GM18498 (cell line): ENCODE measurements around the gene XKRX.

ENCODE experiments used
- ATAC-seq: cut with Tn5 transposase; IDR thresholded peaks from one replicate; pipeline ENCODE4 v1.9.1; 2021; ENCODE audit warnings: mild to moderate bottlenecking, moderate library complexity; ENCODE audit not compliant: unreplicated experiment

The XKRX gene

DNA sequence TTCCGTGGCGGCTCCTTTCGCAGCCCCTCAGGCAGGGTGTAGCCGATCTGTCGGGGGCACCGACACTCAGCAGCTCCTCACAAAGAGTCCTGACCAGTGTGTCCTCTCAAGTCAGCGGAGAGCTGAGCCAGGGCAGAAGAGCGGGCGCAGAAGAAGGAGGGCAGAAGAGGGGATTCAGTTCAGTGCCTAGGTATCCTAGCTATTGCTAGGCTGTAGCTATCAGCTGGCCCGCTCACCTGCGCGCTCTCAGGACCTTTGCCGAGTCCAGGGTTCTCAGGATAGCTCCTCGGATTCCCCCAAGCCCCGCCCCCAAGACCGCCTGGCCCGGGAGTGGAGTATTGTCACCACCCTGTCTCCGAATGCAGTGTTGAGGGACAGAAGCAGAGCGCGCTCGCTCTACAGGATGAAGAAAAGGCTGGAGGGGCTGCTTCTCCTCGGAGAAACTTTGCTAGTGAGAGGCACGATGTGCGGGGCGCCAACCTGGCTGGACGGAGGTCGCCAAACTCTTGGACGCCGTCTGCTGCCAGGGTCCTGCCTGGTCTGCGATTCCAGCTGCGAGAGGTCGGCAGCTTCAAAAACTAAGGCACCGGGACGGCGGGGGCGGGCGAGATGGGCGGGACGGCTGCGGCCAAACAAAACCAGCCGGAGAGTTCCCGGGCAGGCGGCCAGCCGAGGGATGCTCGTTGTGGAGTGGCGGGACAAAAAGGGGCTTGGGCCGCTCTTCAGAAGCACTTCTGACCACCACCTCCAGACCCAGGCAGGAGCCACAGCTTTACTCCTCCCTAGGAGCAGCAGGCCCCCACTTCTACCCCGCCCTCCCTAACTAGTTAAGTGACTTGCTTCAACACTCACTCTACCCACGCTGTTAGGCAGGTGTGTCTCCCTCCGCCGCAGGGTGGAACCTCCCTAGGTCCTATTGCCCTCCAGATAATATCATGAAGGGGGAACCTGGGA is at the start of gene XKRX:
Gene XKRX, minus strand, starts transcription at position 258 of the 954 bp plus-strand sequence. CDS start 613 bp downstream, outside the sequence.
- peak; percentile 74 for ATAC-seq

DNA sequence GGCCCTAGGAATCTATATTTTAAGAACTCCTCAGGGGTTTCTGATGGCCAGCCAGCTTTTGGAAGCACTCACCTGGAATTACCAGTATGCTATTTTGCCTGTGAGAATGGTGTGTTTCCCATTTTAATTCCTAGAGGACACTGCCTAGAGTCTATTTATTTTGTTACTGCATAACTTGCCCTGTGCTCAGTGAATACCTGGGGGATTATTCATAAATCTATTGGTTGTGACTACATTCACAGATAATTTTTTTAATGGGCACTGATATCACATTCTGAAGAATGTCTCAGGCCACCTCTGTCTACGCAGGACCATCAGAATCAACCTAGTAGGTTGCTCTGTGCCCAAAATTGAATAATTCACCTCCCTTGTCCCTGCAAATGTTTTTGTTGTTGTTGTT is 47.5 kb upstream of the XKRX start:
- ATAC-seq = no peak

DNA sequence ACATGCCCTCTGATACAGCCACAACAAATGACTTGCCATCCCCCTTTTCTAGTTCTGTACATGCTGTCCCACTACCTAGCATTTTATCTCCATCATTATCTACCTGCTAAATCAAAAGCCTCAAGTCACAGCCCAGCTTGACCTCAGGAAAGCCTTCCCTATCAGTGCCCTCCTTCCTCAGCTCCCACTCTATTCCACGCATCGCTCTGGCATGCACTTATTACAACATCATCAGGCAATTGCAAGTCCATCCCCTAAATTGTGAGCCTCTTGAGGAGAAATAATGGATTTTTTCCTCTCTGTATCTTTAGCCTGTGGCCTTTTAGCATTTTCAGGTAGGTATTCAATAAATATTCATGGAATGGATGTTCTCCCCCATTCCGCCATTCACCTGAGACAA is 46.5 kb upstream of the XKRX start:
- ATAC-seq = no peak

DNA sequence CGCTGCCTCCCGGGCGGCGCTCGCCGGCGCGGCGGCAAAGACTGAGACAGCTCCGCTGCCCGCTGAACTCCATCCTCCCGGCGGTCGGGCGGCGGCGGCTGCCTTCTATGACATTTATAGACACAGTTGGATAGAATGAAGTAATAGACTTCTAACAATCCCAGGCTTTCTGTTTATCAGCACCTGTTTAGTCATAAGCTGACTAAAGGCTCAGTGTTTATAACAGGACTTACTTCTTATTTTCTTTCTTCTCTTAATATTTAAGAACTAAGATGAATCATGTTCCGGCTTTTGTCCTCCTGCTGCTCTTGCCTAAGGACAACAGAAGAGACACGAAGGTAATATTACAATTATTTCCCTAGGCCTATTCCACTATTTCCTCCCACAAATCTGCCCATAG is 44.7 kb upstream of the XKRX start:
- ATAC-seq = no peak

DNA sequence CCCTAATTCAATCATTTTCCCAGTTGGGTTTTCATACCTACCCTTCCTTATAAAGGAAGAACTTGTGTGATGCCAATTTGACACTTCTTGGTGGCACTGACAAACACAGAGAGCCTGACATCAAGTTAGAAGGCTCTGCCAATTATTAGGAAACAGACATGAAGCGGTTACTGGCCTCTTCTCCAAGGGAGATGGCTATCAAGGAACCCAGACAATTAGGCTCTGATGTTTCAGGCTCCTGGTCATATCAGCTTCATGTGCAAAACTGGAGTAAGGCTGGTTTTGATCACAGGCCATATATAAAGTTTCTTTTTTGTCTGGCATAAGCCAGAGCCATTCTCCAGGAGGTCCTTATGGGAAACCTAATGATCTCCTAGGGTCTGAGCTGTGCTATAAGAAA is 41.2 kb upstream of the XKRX start:
- no peak for ATAC-seq

DNA sequence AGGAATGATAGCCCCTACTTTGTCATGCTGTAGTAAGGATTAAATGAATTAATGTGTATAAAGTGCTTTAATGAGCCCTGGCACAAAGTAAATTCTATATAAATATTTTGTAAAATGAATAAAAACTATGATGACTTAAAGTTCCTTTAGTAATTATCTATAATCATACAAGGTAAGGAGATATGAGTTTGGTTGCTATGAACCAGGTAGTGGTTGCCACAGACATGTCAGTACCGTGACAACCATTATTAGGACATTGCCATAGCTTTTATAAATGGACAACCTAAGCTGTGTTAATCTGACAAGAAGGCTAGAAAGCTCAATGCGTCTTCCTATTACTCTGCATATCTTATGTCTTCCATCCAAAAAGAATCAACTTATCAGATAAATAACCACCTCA is 40.7 kb upstream of the XKRX start, which contains the start of gene ARL13A:
Gene ARL13A, plus strand, starts transcription at position 301 of the 400 bp plus-strand sequence. CDS start 3,982 bp downstream, outside the sequence.
- no peak for ATAC-seq

DNA sequence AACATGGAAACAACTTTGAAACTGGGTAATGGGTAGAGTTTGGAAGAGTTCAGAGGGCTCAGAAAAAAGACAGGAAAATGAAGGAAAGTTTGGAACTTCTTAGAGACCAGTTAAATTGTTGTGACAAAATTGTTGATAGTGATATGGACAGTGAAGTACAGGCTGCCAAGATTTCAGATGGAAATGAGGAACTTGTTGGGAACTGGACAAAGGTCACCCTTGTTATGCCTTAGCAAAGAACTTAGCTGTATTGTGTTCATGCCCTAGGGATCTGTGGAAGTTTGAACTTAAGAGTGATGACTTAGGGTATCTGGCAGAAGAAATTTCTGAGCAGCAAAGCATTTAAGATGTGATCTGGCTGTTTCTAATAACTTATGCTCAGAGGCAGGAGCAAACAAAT is 35.6 kb upstream of the XKRX start:
- no peak for ATAC-seq

DNA sequence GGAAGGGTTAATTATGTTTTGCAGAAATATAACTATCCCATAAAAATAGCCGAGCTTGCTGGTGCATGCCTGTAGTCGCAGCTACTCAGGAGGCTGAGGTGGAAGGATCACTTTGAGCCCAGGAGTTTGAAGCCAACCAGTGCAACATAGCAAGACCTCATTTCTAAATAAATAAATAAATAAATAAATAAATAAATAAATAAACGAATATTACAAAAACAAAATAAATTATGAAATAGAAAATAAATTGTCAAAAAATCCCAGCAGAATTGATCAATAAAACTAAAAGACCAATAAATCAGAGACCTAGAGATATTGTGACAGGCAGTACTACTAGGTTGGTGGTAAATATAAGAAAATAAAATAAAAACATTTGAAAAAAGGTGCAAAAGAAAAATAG is 34.1 kb upstream of the XKRX start:
- ATAC-seq = no peak

DNA sequence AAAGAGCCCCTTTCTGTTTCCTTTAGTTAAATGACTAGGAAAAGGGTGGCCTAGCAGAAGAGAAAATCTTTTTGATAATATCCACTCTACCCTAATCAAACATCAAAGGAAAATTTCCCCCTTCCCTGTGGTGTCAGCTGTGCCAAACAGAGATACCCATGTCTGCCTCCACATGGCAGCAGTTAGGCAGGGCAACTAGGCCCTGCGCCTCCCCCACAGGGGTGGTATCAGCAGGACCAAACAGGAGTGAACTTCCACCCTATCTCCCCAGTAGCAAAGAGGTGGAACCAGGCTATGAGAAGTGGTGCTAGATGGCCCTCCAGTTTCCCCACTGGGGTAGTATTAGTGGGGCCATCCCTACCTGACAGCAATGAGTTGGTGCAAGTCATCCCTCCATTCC is 19.8 kb upstream of the XKRX start:
- no peak for ATAC-seq

DNA sequence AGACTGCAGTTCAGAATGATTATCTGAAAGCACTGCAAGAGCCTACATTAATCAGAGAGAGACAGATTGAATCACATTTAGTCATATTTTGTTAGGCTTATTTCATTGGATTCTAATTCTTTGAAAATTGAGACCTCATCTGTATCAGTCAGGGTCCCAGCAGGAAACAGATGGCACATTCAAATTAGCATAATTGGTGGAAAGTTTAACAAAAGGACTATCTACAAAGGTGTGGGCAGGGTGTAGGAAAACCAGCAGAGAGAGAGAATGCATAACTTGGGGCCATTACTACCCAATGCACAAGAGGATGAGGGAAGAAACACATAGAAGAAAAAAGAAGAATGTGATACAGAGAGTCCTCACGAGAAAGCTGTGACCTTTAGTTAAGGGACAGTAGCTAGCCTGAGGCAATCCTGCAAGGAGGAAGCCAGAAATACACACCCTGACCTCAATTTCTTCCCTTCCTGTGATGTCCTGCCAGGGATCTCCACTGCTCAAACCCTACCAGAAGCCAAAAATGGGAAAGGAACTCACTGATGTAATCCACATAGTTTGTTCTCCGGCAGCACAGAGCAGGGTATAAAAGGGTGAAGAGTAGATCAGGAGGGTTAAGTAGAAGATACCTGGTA is 17.7 kb upstream of the XKRX start:
- no peak for ATAC-seq

DNA sequence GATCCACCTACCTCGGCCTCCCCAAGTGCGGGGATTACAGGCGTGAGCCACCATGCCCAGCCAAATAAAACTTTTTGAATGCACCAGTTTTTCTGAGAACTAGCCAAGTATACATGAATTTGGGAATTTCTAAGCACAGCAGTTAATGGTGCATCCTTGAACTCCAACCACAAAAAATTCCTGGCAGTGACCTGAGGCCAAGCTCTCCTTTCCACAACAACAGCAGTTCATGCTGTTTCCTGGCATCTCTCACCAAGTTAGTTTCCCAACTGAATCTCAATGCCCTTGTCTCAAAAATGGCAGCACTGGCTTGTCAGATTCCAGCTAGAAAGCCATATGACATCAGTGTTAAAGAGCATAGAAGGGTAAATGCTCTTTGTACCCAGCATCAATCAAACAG is 15.9 kb upstream of the XKRX start:
- ATAC-seq = no peak

DNA sequence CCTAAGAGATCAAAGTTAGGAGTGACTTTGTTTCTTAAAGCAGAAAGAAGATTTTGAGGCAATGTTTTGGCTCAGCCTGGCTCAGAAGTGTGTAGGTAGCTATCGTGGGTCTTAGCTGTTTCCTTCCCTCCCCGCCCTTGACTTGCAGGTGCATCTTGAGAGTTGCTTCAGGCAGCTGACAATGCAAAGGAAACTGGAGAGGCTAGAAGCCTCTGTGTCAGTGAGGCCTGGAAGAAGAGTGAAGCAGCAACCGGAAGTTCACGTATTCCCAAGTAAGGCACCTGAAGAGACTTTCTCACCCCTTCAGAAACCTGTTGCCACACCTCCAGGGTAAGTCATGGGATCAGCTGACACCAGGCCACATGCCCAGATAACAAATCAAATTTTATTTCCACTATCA is 10.6 kb upstream of the XKRX start:
- ATAC-seq = no peak

DNA sequence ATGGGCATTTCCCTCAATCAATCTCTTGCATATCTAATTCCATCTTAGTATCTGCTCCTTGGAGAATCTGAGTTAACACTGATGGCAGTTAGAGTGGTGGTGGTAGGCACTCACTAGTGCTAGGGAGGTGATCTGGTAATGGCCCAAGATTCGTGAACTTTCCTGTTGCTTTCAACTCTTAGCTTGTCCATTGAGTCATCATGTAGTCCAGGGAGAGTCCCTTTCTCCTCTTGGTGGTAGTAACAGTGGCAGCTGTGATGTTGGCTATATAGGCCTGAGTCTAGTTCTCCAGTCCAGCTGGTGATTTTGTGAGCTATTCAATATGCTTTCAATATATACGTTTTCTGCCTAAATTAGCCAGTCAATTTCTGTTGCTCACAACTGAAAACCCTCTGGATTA is 7.0 kb upstream of the XKRX start:
- ATAC-seq = no peak

DNA sequence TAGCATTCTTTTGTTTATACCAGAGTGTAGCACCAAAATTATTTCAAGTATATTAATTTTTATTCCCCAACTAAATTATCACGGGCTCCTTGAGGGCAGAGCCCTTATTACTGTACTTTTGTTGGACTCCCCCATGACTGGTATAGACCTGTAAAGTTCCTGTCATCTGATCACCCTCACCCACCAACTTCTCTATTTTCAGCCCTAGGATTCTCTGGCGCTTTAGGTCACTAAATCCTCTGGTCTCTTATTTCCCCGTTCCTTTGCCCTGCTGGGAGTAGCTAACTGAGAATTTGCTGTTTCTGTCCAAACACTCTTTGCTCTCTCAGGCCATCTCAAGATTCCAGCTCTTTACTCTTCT is 3.2 kb upstream of the XKRX start:
- peak; percentile 26 for ATAC-seq

DNA sequence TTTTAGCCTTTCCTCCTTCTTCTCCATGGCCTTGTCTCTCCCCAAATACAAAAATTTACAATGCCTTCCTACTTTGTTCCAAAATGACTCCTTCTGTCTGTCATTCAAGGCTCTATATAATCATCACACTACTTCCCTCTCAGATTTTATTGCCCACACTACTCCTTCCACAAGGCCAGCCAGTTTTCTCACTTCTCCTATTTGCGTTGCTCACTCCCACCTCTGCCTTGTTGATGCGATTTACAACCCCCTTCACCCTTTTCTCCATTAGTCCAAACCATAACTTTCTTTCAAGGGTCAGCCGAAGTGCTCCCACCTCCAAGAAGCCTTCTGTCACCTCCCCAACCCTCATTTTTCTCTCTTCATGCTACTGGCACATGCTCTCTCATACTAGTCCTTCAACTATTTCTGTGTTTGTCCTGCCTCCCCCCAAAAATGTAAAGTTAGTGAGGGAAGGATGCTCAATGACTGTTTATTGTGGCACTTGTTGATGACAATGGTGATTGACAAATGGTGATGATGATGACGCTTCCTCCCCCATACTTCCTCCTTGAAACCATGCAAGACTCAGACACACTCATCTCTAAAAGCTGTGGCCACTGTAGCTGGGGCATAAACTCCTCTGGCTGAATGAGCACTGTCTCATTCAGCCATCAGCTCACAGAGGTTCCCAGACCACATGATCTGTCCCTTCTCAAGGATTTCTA is 2.7 kb upstream of the XKRX start:
- peak; percentile 65 for ATAC-seq

DNA sequence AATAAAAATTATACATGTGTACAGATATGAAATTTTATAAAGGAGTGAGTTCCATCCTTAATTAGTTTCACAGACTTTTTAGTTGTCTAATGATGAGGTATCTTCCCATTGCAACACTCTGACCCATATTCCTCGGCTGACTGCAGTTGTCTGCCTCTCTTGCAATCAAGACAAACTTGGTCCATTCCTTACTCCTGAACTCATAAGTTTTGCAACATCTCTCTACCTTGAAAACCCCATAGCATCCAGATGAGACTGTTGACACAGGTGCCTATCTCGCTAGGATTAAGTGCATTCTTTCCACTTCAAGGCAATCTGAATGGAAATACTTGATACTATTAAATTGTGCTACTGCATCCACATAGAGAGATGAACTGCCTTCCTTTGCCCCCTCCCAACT is 2.3 kb downstream of the XKRX start:
- ATAC-seq = no peak

DNA sequence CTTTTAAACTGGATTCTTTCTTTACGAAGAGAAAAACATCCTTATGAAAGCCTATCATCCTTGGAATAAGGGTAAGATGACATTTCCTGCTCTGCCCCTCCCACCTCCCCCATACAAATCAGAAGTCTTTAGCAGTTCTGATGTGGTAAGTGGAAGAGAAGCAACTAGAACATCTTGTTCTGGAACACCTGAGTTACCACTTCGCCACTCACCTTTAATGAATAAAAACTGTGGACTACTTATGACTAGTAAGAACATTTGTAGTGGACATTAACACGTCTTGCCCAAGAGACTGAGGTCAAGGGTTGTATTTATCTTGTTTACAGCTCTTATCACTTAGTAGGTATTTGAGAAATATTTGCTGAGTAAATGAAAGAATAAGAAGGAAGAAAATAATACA is 4.3 kb downstream of the XKRX start:
- ATAC-seq = no peak

DNA sequence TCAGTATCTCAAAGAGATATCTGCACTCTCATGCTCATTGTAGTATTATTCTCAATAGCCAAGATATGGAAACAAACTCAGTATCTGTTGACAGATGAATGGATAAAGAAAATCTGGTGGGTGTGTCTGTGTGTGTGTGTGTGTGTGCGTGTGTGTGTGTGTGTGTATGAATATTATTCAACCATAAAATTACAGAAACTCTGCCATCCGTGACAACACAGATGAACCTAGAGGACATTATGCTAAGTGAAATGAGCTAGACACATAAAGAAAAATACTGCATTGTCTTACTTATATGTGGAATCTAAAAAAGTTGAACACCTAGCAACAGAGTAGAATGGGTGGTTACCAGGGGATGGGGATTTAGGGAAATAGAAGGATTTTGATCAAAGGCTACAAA is 13.2 kb downstream of the XKRX start:
- no peak for ATAC-seq

DNA sequence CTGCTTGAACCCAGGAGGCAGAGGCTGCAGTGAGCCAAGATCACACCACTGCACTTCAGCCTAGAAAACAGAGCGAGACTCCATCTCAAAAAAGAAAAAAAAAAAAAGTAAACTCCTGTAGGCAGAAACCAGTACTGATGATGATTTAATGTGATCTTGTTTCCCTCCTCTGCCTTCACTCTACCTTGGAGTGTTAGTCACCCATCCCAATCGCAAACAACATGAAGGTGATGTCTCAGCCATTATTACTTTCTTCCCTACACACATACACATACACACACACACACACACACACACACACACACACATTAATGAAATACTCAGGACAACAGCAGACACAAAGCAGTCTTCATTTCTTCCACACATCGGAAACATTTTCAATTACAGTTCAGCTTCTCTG is 15.6 kb downstream of the XKRX start:
- no peak for ATAC-seq

DNA sequence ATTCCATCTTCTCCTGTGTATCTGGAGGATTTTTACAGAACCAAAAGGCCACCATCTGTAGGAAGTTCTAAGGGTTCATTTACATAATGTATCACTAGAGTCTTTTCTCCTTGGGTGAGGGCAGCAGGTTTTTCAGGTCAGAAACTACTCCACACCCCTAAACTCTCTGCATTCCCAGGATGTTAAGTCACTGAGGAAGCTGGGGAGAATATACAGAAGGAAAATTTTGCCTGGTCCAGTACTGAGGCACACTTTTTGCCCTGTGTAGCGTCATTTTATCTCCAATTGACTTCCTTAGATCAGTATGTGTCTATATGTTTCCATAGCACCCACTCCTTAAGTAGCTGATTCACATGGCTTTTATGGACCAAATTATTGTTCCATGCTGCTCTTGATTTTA is 17.0 kb downstream of the XKRX start:
- no peak for ATAC-seq

DNA sequence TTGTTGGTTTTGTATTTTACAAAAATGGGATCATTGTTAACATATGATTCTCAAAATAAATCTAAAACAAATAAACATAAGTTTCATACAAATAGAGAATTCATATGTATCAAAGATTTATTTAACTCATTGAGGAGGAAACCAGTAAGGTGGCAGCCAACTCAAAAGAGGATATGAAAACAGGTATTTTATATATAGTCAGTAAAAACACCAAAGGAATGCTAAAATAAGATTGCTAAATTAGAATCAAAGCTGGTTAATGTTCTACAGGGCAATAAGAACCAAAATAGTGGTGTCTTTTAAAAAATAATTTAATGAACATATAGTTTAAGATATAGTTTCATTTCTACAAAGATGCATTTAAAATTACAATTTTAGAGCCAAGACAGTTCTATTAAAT is 23.1 kb downstream of the XKRX start:
- ATAC-seq = no peak

DNA sequence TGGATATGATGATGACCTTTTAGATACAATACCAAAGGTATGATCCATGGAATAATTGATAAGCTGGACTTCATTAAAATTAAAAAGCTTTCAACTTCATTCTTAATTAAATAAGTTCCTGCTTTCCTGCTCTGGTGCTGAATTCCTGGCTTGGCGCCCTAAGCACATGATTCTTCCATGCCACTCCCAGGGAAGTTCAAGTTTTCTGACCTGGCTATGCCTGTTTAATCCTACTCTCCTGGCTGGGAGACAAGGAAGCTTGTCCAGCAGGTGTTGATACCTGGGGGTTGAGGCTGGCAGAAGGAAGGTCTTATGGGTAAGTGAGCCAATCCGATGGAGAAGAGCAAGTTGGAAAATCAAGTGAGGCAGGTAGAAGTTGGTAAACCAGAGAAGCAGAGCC is 24.3 kb downstream of the XKRX start:
- no peak for ATAC-seq
